SKM-1 treated with dmso at 0.1 percent for 144 hours (cell line): ENCODE data around the gene KRT78.
"Not testable (repeated sequence)": the region's sequence is repeated elsewhere in the genome, so short reads cannot be mapped to it uniquely, and the experiment has no call there.

Source experiments
- DNase-seq: peaks from one replicate; lab custom pipeline; 2025; ENCODE audit not compliant: unreplicated experiment; lab: John Stamatoyannopoulos, UW

KRT78 gene, protein sequence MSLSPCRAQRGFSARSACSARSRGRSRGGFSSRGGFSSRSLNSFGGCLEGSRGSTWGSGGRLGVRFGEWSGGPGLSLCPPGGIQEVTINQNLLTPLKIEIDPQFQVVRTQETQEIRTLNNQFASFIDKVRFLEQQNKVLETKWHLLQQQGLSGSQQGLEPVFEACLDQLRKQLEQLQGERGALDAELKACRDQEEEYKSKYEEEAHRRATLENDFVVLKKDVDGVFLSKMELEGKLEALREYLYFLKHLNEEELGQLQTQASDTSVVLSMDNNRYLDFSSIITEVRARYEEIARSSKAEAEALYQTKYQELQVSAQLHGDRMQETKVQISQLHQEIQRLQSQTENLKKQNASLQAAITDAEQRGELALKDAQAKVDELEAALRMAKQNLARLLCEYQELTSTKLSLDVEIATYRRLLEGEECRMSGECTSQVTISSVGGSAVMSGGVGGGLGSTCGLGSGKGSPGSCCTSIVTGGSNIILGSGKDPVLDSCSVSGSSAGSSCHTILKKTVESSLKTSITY

DNA sequence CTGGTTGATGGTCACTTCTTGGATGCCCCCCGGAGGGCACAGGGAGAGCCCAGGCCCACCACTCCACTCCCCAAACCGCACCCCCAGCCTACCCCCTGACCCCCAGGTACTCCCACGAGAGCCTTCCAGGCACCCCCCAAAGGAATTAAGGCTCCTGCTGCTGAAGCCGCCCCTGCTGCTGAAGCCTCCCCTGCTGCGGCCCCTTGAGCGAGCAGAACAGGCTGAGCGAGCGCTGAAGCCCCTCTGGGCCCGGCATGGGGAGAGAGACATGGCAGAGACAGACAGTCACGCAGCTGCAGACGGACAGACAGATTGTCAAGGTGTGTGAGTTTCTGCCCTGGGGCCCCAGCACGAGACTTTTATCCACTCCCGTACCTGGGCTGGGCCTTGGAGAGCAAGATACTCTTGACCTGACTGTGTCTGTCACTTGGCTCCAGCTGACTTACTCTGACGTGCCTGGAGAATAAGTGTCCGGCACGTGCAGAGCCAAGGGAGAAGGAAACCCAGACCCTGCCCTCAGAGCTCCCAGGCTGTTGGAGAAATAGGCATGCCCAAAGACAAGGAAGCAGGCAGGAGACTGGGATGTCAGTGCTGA lies at the start of gene KRT78:
KRT78 (minus strand) TSS at position 334 of the 595 bp plus-strand sequence; CDS start at position 270, 64 bp downstream.
- DNase-seq, result no peak

DNA sequence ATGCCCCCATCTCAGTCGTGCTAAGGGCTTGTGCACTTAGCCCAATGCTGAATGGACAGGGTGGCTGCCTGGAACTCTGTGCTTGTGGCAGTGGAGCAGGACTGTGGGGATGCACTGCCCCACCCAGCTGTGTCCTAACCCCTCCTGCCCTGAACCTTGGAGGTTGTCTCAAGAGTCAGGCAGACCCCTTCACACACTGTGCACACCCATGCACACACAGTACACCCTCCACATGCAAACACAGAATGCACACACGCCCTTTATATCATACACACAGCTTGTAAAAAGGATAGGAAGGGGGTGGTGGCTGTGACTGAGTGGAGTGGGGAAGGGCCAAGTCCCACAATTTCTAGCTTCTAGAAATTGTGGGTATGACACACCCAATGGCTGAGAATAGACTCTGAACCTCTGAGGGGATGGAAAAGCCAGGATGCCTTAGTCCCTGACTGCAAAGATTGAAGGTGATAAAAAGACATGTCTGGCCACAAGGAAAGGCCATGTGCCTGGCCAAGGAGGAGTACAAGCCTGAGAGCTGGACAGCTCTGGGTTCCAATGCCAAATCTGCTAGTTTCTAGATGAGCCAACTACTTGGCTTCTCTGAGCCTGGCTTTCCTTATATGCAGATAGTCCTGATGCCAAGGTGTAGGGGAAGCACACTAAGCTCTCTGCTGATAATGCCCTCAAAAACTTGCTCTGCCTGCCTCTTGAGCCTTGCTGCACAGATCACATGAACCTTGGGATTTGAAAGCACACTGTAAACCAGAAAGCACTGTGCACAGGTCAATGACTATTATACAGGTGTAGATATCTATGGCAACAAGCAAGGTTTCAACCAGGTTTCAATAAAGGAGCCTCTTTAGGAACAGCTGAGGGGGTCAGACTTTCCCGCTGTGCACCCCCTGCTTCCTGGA lies 47.7 kb upstream of the KRT78 start:
- no peak for DNase-seq

DNA sequence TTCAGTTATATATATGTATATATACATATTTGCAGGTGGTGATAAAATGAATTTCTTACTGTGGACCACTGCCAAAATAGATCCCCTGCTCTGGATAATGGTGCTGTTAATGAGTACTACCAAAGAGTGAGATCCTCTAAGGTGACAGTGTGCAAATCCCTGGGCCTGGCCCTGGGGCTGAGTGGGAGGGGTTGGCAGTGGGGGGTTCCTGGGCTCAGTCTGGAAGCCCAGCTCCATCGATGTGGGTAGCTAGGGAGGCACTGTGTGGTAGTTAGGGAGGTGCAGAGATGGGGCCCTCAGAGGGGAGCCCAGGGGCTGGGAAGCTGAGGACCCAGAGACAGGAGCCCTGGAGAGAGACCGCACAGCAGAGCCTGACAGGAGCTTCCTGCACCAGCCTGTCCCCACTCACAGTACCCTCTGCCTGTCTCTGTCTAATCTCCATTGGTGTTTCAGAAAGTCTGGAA lies 47.0 kb upstream of the KRT78 start:
- no peak for DNase-seq

DNA sequence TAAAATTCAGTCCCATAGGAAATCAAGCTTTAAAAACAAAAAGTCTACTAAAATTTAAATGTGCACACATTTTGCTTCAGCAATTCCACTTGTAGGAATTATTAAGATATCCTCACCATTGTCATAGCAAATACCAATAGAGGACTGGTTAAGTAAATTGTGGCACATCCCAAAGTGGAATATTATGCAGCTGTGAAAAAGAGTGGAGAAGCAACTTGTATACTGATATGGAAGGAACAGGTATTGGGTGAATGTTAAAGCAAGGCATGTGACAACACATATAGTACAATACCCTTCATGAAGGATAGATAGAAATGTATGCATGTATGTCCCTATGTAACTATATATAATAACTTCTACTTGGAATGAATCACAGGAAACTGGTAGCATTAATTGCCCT lies 44.2 kb upstream of the KRT78 start:
- no peak for DNase-seq

DNA sequence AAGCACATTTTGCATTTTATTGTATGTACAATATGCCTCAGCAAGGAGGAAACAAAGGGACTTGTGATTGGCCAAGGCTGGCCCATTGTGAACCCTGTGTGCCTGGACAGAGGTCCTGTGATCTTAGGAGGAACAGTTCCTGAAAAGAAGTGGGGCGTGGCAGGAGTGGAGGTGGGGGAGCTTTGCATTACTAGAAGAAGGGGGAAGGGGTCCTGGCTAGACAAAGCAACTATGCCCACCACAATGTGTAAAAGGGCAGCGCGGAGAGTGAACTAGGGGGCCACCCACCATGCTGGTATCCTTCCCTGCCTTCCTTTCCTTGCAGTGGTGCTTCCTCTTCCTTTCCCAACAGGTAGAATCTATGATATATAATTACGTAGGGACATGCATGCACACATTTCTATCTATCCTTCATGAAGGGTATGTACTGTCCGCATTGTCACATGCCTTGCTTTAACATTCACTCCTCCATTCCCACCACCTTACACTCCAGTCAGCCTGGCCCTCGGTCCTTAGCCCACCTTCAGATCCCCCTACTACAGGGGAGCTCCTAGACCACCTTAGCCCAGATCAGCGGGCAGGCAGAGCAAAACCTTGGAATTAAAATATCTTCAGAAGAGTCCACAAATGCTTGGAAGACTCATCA lies 43.5 kb upstream of the KRT78 start:
- no peak for DNase-seq

DNA sequence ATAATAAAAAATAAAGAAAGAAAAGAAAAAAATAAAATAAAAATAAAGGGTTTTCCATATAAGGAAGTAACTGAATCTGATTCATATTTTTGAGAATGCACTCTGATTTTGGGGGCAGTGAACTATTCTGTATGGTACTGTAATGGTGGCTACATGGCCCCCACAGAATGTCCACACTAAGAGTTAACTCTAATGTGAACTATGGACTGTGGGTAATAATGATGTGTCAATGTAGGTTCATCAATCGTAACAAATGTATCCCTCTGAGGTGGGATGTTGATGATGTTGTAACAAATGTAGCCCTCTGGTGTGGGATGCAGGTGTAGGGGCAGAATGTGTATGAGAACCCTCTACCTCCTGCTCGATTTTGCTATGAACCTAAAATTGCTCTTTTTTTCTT lies 42.2 kb upstream of the KRT78 start:
- no peak for DNase-seq

DNA sequence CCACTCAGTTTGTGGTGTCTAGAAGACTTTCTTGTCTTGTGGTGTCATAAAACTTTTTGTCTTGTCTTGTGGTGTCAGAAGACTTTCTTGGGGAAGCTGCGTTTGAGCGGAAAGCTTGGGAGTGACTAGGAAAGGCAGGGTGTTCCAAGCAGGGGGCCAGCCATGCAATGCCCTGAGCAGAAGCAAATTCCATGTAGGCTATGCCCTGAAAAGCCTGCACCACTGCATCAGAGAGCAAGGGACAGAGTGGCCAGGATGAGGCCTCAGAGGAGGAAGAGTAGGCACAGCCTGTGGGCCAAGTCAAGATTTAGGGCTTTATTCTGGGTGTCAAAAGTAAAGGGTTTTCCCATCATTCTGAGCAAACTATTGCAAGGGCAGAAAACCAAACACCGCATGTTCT lies 41.6 kb upstream of the KRT78 start:
- DNase-seq, result no peak

DNA sequence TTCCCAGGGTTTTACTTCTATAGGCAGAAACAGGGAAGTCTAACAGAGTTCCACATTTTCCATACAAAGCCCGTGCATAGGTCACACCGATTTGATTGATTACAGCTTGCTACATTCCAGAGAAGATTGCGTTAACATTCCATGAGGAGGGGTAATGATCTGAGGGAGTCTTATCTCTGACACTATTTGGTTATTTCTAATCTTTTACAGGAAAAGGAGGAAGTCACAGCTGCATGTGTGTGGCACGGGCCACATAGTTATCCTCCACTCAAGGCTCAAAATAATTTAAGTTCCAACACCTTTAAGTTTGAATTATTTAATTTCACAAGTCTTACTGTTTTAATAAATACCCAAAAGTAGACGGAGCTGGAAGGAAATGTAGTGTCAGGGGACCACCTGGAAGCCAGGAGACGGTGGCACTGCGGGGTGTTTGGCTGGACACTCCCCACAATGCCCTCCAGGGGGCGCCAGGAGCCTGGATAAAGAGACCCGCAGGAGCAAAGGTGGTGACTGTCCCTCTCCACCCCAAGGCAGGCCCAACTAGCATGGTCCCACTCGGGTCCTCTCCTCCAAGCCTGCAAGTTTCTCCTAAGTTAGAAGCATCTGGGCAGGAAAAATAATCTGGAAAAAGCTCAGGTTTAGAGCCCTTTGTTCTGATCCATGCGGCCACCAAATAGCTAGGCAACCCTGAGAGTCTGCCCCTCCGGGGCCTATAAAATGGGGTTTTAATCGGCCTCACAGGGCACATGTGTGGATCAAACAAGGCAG lies 35.9 kb upstream of the KRT78 start:
- peak; percentile 18 for DNase-seq

DNA sequence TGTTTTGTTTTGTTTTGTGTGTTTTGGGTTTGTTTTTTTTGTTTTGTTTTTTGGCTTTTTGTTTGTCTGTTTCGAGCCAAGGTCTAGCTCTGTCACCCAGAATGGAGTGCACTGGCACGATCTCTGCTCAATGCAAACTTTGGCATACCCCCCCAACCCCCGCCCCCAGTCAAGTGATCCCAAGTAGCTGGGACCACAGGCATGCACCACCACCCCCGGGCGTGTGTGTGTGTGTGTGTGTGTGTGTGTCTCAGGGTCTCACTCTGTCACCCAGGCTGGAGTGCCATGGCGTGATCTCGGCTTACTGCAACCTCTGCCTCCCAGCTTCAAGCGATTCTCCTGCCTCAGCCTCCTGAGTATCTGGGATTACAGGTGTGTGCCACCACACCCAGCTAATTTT lies 31.7 kb upstream of the KRT78 start:
- DNase-seq, result not testable (repeated sequence)

DNA sequence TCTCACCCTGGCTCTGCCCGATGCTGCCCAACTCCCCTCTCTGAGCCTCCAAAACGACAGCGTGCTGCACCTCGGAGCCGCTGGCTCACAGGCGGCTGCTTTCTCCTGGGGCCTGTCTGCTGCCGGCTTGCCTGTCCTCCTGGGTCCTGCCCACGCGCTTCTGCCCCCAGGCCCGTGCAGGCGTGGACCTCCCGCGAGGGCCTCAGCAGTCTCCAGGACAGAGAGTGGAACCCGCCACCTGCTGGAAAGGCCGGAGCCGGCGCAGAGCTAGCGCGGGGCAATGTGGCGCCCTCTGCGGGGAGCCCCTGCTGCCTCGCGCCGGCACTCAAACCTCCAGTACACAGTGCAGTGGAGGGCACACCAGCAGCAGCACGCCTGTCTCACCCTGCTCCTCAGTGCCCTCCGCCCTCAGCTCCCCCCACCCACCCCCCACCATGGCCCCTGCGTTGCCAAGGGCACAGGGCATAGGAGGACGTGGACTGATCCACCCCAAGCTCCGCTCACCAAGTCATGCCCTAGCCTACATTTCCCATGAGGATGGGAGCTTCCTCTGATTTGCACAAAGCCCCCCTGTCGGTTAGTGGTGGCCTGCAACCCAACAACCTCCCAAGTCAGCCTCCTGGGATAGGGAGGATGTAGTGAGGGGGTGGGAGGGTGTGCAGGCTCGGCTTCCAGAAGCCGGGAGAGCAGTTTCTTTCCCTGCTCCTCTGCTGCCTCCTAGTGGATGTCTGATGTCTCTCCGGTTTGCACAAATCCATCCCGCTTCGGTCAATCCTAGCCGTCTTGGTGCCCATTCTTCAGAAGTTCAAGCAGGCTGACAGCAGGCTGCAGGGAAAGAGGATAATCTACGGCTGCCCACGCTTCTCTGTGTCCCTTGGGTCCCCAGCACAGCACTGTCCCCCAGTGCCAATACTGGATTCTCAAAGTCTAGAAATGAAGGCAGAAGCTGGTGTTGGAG lies 30.9 kb upstream of the KRT78 start:
- DNase-seq, result peak; percentile 23

DNA sequence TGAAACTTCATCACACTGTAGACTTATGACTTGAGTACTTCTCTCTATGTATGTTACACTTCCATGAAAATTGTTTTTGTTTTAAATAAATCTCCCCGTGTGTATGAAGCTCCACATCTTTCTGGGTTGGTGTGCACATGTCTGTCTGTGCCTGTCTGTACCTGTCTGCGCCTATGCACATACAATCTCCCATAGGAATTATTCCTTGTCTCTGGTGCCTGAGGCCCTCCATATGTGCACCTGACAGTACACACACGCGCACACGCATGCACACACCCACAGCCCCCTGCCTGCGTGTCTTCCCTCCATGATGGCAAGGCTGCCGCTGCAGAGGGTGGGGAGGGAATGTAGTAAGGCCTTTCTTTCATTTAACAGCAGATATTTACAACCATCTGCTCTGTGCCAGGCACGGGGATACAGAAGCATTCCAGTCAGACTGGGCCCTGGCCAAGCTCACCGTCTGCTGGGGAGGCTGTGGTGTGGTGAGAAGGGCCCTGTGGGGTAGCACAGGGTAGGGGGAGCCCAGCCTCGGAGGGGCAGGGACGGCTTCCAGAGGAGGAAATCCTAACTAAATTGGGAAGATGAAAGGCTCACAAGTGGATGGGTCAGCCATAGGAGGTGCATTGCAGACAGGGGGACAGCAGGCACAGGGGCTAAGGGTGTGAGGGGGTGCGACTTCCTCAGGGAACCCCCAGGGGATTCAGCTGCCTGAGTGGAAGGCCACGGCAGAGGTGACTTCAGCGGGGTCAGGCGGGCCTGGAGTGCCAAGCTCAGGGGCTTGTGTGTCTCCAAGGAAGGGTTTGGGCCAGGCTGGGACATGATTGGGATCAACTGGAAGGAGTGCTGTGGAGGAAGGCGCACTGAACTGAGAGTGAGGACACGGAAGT lies 30.0 kb upstream of the KRT78 start:
- DNase-seq, result no peak

DNA sequence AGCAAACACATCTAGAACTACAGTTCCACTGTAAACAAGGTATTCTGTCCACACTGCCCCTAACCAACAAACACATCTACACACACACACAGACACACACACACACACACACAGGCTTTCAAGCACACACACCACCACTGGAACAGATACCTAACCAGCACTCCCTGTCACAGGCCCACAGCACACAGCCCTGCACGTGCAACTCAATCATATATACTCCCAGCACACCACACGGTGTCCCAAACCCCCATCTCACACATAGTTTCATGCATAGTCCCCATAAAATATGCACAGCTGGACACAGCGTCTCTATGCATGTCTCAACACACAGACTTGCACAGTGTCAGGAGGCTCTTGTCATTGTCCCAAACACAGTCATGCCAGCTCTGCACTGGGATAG lies 28.4 kb upstream of the KRT78 start:
- DNase-seq, result no peak

DNA sequence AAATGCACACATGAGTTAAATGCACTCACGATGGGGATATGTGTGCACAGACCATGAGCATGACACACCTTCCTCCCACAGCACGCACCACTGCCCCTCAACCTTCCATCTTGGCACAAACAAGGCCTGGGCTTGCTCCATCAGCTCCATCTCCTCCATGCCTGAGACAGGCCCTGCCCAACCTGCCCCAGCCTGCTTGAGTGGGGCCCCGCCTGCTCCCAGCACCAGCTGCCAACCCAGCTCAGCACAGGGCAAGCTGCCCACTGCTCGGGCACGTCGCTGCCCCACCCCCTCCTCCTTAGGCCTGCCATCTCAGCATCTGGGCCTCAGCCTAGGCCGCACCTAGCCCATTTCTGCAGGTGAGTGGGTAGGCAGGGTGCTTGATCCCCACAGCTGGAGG lies 27.6 kb upstream of the KRT78 start:
- DNase-seq, result no peak

DNA sequence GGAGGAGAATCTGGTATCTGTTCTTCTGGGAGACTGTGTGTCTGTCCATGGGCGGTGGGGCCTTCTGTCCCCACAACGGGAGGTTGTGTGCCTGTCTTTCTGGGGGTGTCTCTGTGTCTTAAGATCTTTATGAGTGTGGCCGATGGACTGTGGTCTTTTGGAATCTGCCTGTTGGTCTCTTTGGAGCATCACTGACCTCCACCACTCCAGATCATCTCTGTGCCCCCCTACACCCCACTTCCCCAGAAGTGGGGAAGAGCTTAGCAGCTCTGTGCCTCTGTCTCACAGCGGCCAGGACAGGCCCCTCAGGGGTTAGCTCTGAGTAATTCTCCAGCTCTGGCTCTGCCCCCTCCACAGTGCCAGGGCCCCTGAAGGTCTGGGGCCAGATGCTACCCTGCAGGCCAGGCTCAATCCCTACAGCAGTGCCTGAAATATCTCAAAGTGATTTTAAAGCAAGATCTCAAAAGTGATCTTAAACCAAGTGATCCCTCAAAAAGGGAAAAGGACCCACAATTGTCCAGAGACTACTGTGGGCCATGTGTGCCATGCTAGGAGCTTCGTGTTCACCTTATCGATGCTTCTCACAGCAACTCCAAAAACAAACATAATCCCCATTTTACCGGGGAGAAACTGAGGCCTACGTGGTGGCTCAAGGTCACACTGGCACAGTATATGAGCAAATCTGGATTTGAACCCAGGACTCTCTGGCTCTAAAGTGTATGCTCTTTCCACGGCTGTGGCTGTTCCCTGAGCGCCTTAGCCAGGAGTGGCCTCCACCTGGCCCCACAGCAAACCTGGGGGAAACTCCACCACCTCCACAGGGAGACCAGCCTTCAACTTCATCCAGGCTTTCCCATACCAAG lies 26.0 kb upstream of the KRT78 start:
- no peak for DNase-seq

DNA sequence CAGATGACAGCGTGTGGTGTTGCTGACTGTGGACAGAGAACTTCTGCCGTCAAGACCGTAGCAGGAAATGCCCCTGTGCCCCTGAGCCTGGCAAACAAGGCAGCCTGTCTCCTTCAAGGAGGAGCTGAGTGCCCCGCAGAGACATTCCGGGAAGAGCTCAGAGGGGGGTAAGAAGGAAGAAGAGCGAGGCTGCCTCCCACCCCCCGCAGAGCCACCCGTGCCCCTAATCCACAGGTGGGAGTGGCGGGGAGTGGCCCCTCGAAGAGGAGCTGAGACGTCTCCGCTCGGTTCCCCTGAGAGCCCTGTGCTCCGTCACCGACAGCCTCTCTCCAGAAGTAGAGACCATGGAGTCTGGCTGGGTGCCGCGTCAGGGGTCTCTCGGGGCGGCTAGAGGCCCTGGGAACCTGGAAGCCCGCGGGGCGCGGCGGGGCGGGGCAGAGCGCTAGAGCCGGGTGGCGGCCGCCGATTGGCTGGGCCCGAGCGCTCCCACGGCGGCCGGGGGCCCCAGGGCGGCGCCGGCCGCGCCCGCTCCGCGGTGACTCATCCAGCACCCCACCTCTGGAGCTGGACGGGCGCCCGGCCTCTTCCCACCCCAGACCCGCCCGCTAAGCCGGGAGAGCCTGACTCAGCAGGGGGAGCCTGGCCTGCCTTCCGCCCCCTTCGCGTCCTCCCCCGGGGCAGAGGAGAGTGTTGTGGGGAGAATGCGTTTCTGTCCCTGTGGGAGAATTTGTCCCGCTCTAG lies 25.2 kb upstream of the KRT78 start:
- no peak for DNase-seq

DNA sequence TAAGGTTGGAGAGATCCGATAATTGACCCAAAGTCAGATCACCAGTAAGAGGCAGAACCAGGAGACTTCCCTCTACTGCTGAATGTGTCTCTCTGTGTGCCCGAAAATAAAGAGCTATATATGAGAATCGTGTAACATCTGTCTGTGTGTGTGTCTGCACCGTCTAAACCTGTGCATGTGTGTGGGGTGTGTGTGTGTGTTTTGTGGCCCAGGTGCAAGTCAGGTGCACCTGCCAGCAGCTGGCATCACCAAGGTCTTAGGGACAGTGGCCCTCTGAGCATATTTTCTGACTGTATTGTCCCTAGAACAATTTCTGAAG lies 24.7 kb upstream of the KRT78 start:
- no peak for DNase-seq
